BE2C (cell line): ENCODE results near the gene PRRT1B.

Experiments used
- DNase-seq: peaks from one replicate; pipeline ENCODE4 v3.0.0-alpha.2; 2020
- H3K27me3 ChIP-seq: fragments of 250-450 bp; sonication (Bioruptor Pico); 2 replicates; pipeline ENCODE4 v1.5.1; 2020; ENCODE audit warnings: mild to moderate bottlenecking
- H3K36me3 ChIP-seq: fragments of 250-450 bp; sonication (Bioruptor Pico); 2 replicates; pipeline ENCODE4 v1.5.1; 2020; ENCODE audit warnings: mild to moderate bottlenecking
- H3K4me1 ChIP-seq: fragments of 250-450 bp; sonication (Bioruptor Pico); 2 replicates; pipeline ENCODE4 v1.5.1; 2020
- H3K4me3 ChIP-seq: 2 replicates; pipeline ENCODE4 v1.5.1; 2011; ENCODE audit warnings: low read depth, low read length
- H3K9me3 ChIP-seq: fragments of 250-450 bp; sonication (Bioruptor Pico); 2 replicates; pipeline ENCODE4 v1.5.1; 2020
- CTCF ChIP-seq: IDR thresholded peaks from 2 replicates; pipeline ENCODE4 v1.5.1; 2012; ENCODE audit warnings: mild to moderate bottlenecking, low read depth, low read length

Gene PRRT1B

GRCh38 chr9:131590449-131590848 lies 45.1 kb downstream of the PRRT1B start:
- TF ChIP-seq CTCF: no peak

GRCh38 chr9:131590907-131591844 lies 45.9 kb downstream of the PRRT1B start:
- no peaks in the 10 kb centered on the region for H3K27me3 ChIP-seq
- no peaks in the 10 kb centered on the region for H3K9me3 ChIP-seq
- DNase-seq: peak; percentile 90
- H3K4me3 ChIP-seq: no peak overlapping the region
- peak; percentile 95 for TF ChIP-seq CTCF
- no peaks in the 10 kb centered on the region for H3K4me1 ChIP-seq
- no peaks in the 10 kb centered on the region; the same call in none of the 2 replicates for H3K36me3 ChIP-seq

More at GRCh38 chr9:131590449-131590848, 45.1 kb downstream of the PRRT1B start:
- Histone ChIP-seq H3K4me1 (no peaks in the 10 kb centered on the region), H3K4me3 (no peak overlapping the region), H3K27me3 (no peaks in the 10 kb centered on the region), H3K36me3 (peaks cover under 1% of the 10 kb centered on the region), H3K9me3 (no peaks in the 10 kb centered on the region)
- no peak for DNase-seq

GRCh38 chr9:131591845-131592208 lies 46.5 kb downstream of the PRRT1B start:
- H3K36me3 ChIP-seq: no peaks in the 10 kb centered on the region; the same call in none of the 2 replicates
- no peak for TF ChIP-seq CTCF
- DNase-seq: no peak

GRCh38 chr9:131593091-131593820 lies 47.9 kb downstream of the PRRT1B start:
- no peaks in the 10 kb centered on the region for H3K27me3 ChIP-seq
- no peak overlapping the region for H3K4me3 ChIP-seq
- no peaks in the 10 kb centered on the region for H3K9me3 ChIP-seq
- H3K36me3 ChIP-seq: peaks cover 3% of the 10 kb centered on the region
- DNase-seq: no peak
- no peak for TF ChIP-seq CTCF
- H3K4me1 ChIP-seq: no peaks in the 10 kb centered on the region

More at GRCh38 chr9:131591845-131592208, 46.5 kb downstream of the PRRT1B start:
- H3K4me1 ChIP-seq: no peaks in the 10 kb centered on the region
- H3K4me3 ChIP-seq: no peak overlapping the region
- no peaks in the 10 kb centered on the region for H3K9me3 ChIP-seq
- no peaks in the 10 kb centered on the region for H3K27me3 ChIP-seq

GRCh38 chr9:131593936-131594665 lies 48.8 kb downstream of the PRRT1B start:
- no peak for TF ChIP-seq CTCF
- no peaks in the 10 kb centered on the region for H3K9me3 ChIP-seq
- H3K36me3 ChIP-seq: peaks cover 3% of the 10 kb centered on the region
- no peak for DNase-seq
- no peak overlapping the region for H3K4me3 ChIP-seq
- no peaks in the 10 kb centered on the region for H3K4me1 ChIP-seq
- no peaks in the 10 kb centered on the region for H3K27me3 ChIP-seq
